H1 (cell line): ENCODE results near the gene SLC66A3. TPM values are rescaled to one million over a fixed set of nuclear protein-coding genes. Genes with fewer than 3 reads are reported as not detected.

Source experiments
- CTCF ChIA-PET: fragments of 300-600 bp; sonication (Branson Sonifier 250); formaldehyde crosslinking; loops from one replicate; lab custom pipeline; 2021; ENCODE audit not compliant: partially characterized antibody; lab: Charles Lee
- POLR2A ChIA-PET: fragments of 300-600 bp; sonication (Branson Sonifier 250); formaldehyde crosslinking; loops from one replicate; lab custom pipeline; 2021; ENCODE audit warnings: inconsistent platforms; ENCODE audit not compliant: partially characterized antibody; lab: Charles Lee
- DNase-seq, 2 experiments: peaks; one replicate each; pipeline versions ENCODE4 v3.0.0 to v3.0.0-alpha.2; 2010 to 2022; ENCODE audit warnings: low spot score in 2 of 2, low read depth in 1 of 2, mixed read lengths in 1 of 2
- FAIRE-seq: peaks from 2 replicates; lab custom pipeline; 2011; peaks lifted over from hg19 to GRCh38; lab: Jason Lieb, UNC
- H2AFZ ChIP-seq: 2 replicates; pipeline ENCODE4 v1.8.1; 2012; ENCODE audit warnings: low read length, inconsistent platforms
- H2AK5ac ChIP-seq: 2 replicates; pipeline ENCODE4 v1.6.1; 2013; ENCODE audit warnings: low read depth, low read length
- H2BK120ac ChIP-seq: replicated peaks from 2 replicates; pipeline ENCODE3; 2013; ENCODE audit warnings: low read depth, low read length, inconsistent platforms
- H2BK12ac ChIP-seq: 2 replicates; pipeline ENCODE4 v1.6.1; 2013; ENCODE audit warnings: low read depth, low read length
- H2BK15ac ChIP-seq: 2 replicates; pipeline ENCODE4 v1.6.1; 2013; ENCODE audit warnings: low read length
- H2BK20ac ChIP-seq: 2 replicates; pipeline ENCODE4 v1.6.1; 2013; ENCODE audit warnings: low read length
- H2BK5ac ChIP-seq: 2 replicates; pipeline ENCODE4 v1.6.1; 2013; ENCODE audit warnings: low read depth, low read length
- H3K14ac ChIP-seq: 2 replicates; pipeline ENCODE4 v1.6.1; 2013; ENCODE audit warnings: inconsistent platforms; ENCODE audit not compliant: insufficient read length
- H3K18ac ChIP-seq: 2 replicates; pipeline ENCODE4 v1.6.1; 2013; ENCODE audit warnings: low read length; ENCODE audit errors: extremely low read depth
- H3K23ac ChIP-seq: 2 replicates; pipeline ENCODE4 v1.6.1; 2013; ENCODE audit warnings: inconsistent platforms; ENCODE audit not compliant: insufficient read length
- H3K23me2 ChIP-seq: 2 replicates; pipeline ENCODE4 v1.6.1; 2013; ENCODE audit warnings: low read depth, low read length
- H3K27ac ChIP-seq: 2 replicates; pipeline ENCODE4 v1.6.1; 2011; ENCODE audit warnings: low read depth, low read length, inconsistent platforms
- H3K27me3 ChIP-seq, 4 experiments: replicated peaks in 1 of 4; 1 replicate in 1 of 4; 2 replicates in 3 of 4; pipeline versions ENCODE4 v1.6.1 to v1.8.1; 2011 to 2013; ENCODE audit warnings: low read length in 3 of 4, mild to moderate bottlenecking in 3 of 4, inconsistent platforms in 2 of 4, mixed read lengths in 2 of 4, moderate library complexity in 1 of 4; ENCODE audit not compliant: control insufficient read depth in 3 of 4, insufficient read depth in 3 of 4; ENCODE audit errors: extremely low read depth in 1 of 4
- H3K36me3 ChIP-seq, 4 experiments: 2 replicates each; pipeline versions ENCODE4 v1.6.1 to v1.8.1; 2011 to 2013; ENCODE audit warnings: mild to moderate bottlenecking in 4 of 4, low read length in 3 of 4, moderate library complexity in 2 of 4, control low read depth in 1 of 4, inconsistent platforms in 1 of 4; ENCODE audit not compliant: insufficient read depth in 4 of 4, control insufficient read depth in 2 of 4
- H3K4ac ChIP-seq: replicated peaks from 2 replicates; pipeline ENCODE3; 2013; ENCODE audit warnings: low read length, low read depth, mixed read lengths, inconsistent platforms; ENCODE audit not compliant: insufficient read length
- H3K4me1 ChIP-seq, 4 experiments: replicated peaks in 1 of 4; 1 replicate in 1 of 4; 2 replicates in 3 of 4; pipeline versions ENCODE4 v1.6.1 to v1.8.1; 2011 to 2013; ENCODE audit warnings: low read length in 3 of 4, inconsistent platforms in 2 of 4, mixed read lengths in 1 of 4; ENCODE audit not compliant: insufficient read depth in 4 of 4, control insufficient read depth in 3 of 4
- H3K4me2 ChIP-seq, 2 experiments: 2 replicates each; pipeline versions ENCODE4 v1.6.1 to v1.8.1; 2011 to 2013; ENCODE audit warnings: low read depth in 2 of 2, low read length in 2 of 2, control low read depth in 1 of 2, inconsistent platforms in 1 of 2, mild to moderate bottlenecking in 1 of 2; ENCODE audit not compliant: insufficient read depth in 1 of 2
- H3K4me3 ChIP-seq, 4 experiments: fragments of 200-600, 300-600 bp in 1 of 4; sonication (generic), shearing (Covaris generic), sonication (Bioruptor Twin) in 1 of 4; 2 replicates each; pipeline versions ENCODE4 v1.5.1 to v1.8.1; 2011 to 2016; ENCODE audit warnings: low read length in 4 of 4, low read depth in 3 of 4, control low read depth in 2 of 4, inconsistent platforms in 2 of 4, mild to moderate bottlenecking in 2 of 4, mixed read lengths in 1 of 4, moderate library complexity in 1 of 4; ENCODE audit not compliant: insufficient read depth in 2 of 4; ENCODE audit errors: extremely low read depth in 1 of 4
- H3K56ac ChIP-seq: replicated peaks from 2 replicates; pipeline ENCODE3; 2013; ENCODE audit warnings: low read depth, mild to moderate bottlenecking, mixed read lengths, low read length, inconsistent platforms; ENCODE audit not compliant: insufficient read length
- H3K79me1 ChIP-seq: 2 replicates; pipeline ENCODE4 v1.6.1; 2013; ENCODE audit warnings: low read depth, low read length, control low read depth
- H3K79me2 ChIP-seq, 2 experiments: 2 replicates each; pipeline versions ENCODE4 v1.6.1 to v1.8.1; 2012 to 2013; ENCODE audit warnings: low read length in 2 of 2, mild to moderate bottlenecking in 2 of 2, inconsistent platforms in 1 of 2; ENCODE audit not compliant: insufficient read depth in 2 of 2, control insufficient read depth in 1 of 2
- H3K9ac ChIP-seq, 4 experiments: replicated peaks in 1 of 4; 1 replicate in 1 of 4; 2 replicates in 3 of 4; pipeline versions ENCODE4 v1.6.1 to v1.8.1; 2011 to 2013; ENCODE audit warnings: low read depth in 3 of 4, low read length in 3 of 4, control low read depth in 2 of 4, mild to moderate bottlenecking in 2 of 4, moderate library complexity in 2 of 4, inconsistent platforms in 1 of 4; ENCODE audit errors: extremely low read depth in 1 of 4
- H3K9me3 ChIP-seq, 2 experiments: 2 replicates each; pipeline versions ENCODE4 v1.6.1 to v1.8.1; 2012 to 2013; ENCODE audit warnings: mild to moderate bottlenecking in 2 of 2, moderate library complexity in 2 of 2, control low read depth in 1 of 2, inconsistent platforms in 1 of 2, low read depth in 1 of 2, low read length in 1 of 2, mixed read lengths in 1 of 2; ENCODE audit not compliant: insufficient read depth in 2 of 2
- H4K20me1 ChIP-seq, 2 experiments: replicated peaks in 1 of 2; 2 replicates each; pipeline versions ENCODE3 to v1.8.1; 2011 to 2013; ENCODE audit warnings: inconsistent platforms in 2 of 2, low read length in 2 of 2, mild to moderate bottlenecking in 1 of 2; ENCODE audit not compliant: insufficient read depth in 2 of 2, control insufficient read depth in 1 of 2
- H4K5ac ChIP-seq: 2 replicates; pipeline ENCODE4 v1.6.1; 2013; ENCODE audit warnings: low read length, low read depth, mixed read lengths, inconsistent platforms; ENCODE audit not compliant: insufficient read length
- H4K8ac ChIP-seq: 2 replicates; pipeline ENCODE4 v1.8.0; 2013; ENCODE audit warnings: mild to moderate bottlenecking, moderate library complexity, low read length, inconsistent platforms; ENCODE audit not compliant: insufficient read depth; ENCODE audit errors: extremely low read depth
- H4K91ac ChIP-seq: replicated peaks from 2 replicates; pipeline ENCODE3; 2013; ENCODE audit warnings: low read length, mixed read lengths, inconsistent platforms; ENCODE audit not compliant: insufficient read length
- ATF3 ChIP-seq: IDR thresholded peaks from 2 replicates; pipeline ENCODE4 v1.6.1; 2011; ENCODE audit warnings: low read depth, mild to moderate bottlenecking, low read length; ENCODE audit not compliant: insufficient read depth
- CREB1 ChIP-seq: IDR thresholded peaks from 2 replicates; pipeline ENCODE4 v1.6.1; 2012; ENCODE audit warnings: inconsistent platforms
- MAFK ChIP-seq: IDR thresholded peaks from 2 replicates; pipeline ENCODE4 v1.6.1; 2012; ENCODE audit warnings: low read depth, mild to moderate bottlenecking, improper control_type of control experiment, low read length
- TBP ChIP-seq: IDR thresholded peaks from 2 replicates; pipeline ENCODE4 v1.6.1; 2011; ENCODE audit warnings: low read depth, low read length, improper control_type of control experiment
- WGBS, 2 experiments: shearing (Covaris generic) in 1 of 2; methylation state at CpG; one replicate each; pipeline versions ENCODE4 v1.1.6 to v1.1.7; 2013 to 2015; ENCODE audit warnings: low lambda C conversion rate in 2 of 2, mixed read lengths in 2 of 2, inconsistent platforms in 1 of 2, low coverage in 1 of 2, missing lambda C conversion rate in 1 of 2; ENCODE audit not compliant: insufficient replicate concordance in 2 of 2, insufficient coverage in 1 of 2, insufficient read length in 1 of 2; ENCODE audit errors: extremely low coverage in 1 of 2, missing lambda C conversion rate in 1 of 2; 5-methylcytosine and 5-hydroxymethylcytosine counted together
- polyA plus RNA-seq, 7 experiments: library from polyadenylated mRNA; depleted of rRNA in 3 of 7; stranded (reverse) in 5 of 7; unstranded in 2 of 7; fragments of >200 nt in 5 of 7; fragments of 200-250 nt in 2 of 7; gene quantifications; 1 replicate in 5 of 7; 2 replicates in 1 of 7; 4 replicates in 1 of 7; pipeline versions ENCODE4 v1.2.1 to v1.2.3, GENCODE V29; 2011 to 2013; ENCODE audit warnings: missing spikeins in 2 of 7, mixed read lengths in 2 of 7
- total RNA-seq: library from RNA; stranded (reverse); fragmentation: NEBNext Ultra II Directional; extraction: Animal tissue kit (Norgen Biotek cat#: 25700); gene quantifications from 2 replicates; pipeline ENCODE4 v1.2.1, GENCODE V29; 2021

Gene SLC66A3
- total and polyA plus RNA-seq, 2 of the 8 experiments (the other 6 are each of a cell fraction or from before 2014, with no cell fraction given) = 8.7 to 27.8 TPM

DNA sequence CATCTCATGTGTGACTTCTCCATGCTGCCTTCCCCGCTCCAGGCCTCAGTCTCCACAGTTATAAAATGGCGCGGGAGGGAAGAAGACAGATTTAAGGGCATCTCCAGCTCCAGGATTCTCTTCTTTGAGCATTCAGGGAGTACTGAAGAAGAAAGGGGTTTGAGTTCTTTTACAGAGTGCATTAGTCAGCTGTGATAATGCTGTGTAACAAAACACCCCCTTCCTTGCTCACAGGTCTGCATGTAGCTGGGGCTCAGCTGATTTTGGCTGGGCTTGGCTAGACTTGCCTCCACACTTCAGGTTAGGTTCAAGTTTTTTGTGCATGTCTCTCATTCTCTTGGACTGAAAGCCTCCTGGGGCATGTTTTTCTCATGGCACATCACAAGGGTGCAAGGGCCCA lies 8.0 kb upstream of the SLC66A3 start:
- Histone ChIP-seq H3K36me3 (no peaks in the 10 kb centered on the region), H2BK15ac (no peak overlapping the region), H3K79me1 (no peaks in the 10 kb centered on the region), H3K27me3 (no peaks in the 10 kb centered on the region; a peak in 1 of 7 replicates), H4K20me1 (no peaks in the 10 kb centered on the region), H2AFZ (no peak overlapping the region), H3K14ac (no peak overlapping the region), H3K23ac (no peak overlapping the region), H4K8ac (no peak overlapping the region), H2BK12ac (no peak overlapping the region), H3K4me2 (no peak overlapping the region), H3K56ac (no peak overlapping the region), H3K4me3 (no peak overlapping the region), H2AK5ac (no peak overlapping the region), H3K4ac (no peak overlapping the region), H4K5ac (no peak overlapping the region), H3K18ac (no peak overlapping the region), H2BK5ac (no peak overlapping the region), H2BK120ac (no peak overlapping the region), H3K9me3 (peaks cover 4 to 5% of the 10 kb centered on the region in 2 experiments; a peak in 3 of 4 replicates), H4K91ac (no peak overlapping the region), H2BK20ac (no peak overlapping the region), H3K27ac (no peak overlapping the region), H3K9ac (no peak overlapping the region), H3K4me1 (no peaks in the 10 kb centered on the region), H3K23me2 (no peaks in the 10 kb centered on the region), H3K79me2 (no peaks in the 10 kb centered on the region)
- no peak for TF ChIP-seq CREB1
- TF ChIP-seq ATF3 = no peak
- no peak for TF ChIP-seq TBP
- no peak for TF ChIP-seq MAFK
- WGBS, 2 experiments = 100% methylated on average over 1 of the region's 3 CpGs; no CpG with 5 or more reads in 1 of the 2 experiments
- no peak for FAIRE-seq
- POLR2A ChIA-PET = no interaction called here
- DNase-seq = no peak
- CTCF ChIA-PET = interaction anchor here (1.1 kb wide), 2 partner anchors 15 to 334 kb away, joined by 3 read pairs; no protein-coding TSS in a partner anchor
